GM19372 (cell line): Measurements from ENCODE around the gene CCDC51.

ENCODE experiments used
- ATAC-seq: cut with Tn5 transposase; IDR thresholded peaks from one replicate; pipeline ENCODE4 v1.9.1; 2021; ENCODE audit warnings: mild to moderate bottlenecking, low read depth, moderate library complexity; ENCODE audit not compliant: unreplicated experiment

The CCDC51 gene

DNA sequence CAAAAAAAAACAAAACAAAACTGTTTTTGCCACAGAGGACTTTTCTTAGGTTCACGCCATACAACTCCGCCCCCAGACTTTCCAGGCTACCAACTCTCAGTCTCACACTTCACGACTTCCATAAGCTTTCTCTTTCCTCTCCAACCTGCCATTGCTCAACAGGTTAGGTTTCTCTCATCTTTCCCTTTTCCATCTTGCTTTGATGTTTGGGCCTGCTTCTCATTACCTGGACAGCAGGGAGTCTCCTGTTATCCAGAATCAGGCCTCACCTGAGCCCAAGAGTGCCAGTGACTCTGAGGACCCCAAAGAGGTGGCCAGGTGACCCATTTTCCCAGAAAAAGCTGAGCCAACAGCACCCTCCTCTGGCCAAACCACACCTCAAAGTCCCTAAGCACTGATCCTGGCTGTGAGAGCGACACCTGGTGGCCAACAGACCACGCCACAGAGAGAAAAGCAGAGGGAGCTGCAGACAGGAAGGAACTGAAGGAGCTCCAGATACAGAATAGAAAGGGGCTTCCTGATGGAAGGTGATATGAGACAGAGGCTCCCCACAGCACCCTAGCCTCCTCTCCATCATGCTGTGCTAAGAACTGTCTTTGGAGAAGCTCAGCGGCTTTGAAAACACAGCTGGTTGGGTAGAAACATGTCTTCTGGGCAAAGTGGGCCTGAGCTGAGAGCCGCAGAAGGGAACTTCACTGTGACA lies 4.0 kb downstream of the CCDC51 start:
- no peak for ATAC-seq

DNA sequence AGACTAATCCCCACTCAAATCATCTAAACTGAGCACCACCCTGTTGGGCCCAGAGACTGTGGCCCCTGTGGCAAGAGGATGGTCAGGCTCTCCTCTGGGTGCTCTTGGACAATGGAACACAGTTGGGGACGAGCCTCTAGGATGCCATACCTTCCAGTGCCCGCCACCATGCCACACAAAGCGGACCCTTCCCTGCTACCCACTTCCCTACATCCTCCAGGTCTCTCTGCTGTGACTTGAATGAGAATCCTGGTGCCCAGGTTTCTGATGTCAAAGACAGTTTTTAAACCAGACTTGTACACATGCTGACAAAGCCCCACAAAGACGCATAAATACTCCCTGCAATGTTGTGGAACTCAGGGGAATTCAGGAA lies 4.7 kb downstream of the CCDC51 start:
- ATAC-seq, result no peak

DNA sequence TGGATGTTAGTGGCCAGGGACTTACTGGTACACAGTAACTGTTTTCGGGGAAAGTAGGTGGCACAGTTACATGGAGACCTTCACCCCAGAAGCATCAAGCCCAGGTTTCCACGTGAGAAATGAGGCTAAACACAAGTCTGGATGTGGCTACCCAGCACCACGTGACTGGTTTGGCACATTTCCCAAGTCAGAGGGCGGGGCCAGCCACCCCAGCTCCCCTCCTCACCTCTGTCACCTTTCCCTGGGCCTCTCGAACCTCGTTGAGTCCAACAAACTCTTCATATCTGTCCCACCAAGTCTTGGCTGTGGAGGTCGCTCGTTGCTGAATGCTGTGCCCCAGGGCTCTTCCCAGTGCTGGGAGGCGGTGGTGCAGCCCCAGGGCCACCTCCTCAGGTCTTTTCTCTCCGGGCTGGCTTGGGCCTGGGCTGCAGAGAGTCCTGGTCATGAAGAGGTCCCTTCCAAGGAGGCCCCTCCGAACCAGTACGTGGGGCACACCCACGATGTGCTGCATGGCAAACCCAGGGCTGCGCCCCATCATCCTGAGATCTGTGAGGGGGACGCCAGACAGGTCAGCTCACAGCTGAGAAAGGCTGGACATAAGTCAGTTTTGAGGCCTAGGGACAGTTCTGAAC lies 5.2 kb downstream of the CCDC51 start:
- no peak for ATAC-seq

DNA sequence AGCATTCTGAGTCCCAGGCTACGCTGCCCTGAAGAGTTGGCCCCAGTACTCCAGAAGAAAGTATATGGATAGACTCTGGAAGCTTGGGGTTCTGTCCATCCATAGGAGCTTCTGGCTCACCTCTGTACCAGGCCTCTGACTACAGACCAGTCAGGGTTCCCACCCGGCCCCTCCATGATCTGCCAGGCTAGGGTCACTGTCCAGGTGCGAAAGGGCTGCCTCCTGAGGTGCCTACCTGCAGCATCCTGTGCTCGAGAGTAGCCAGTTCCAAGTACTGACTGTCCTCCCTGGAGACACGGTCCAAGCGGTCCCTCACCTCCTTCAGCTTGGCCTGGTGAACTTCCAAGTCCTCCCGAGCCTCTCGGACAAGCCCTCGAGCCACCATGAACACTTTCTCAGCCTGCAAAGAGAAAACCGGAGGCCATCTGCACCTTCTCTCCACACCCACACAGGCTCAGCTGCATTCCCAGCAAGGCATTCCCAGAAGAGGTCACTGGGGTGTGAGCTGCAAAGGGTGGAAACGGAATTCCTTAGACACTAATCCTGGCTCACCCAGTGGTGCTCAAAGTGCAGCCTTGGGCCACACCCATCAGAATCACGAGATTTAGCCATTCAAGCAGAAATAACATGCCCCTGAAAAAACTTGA lies 6.3 kb downstream of the CCDC51 start:
- ATAC-seq, result no peak

DNA sequence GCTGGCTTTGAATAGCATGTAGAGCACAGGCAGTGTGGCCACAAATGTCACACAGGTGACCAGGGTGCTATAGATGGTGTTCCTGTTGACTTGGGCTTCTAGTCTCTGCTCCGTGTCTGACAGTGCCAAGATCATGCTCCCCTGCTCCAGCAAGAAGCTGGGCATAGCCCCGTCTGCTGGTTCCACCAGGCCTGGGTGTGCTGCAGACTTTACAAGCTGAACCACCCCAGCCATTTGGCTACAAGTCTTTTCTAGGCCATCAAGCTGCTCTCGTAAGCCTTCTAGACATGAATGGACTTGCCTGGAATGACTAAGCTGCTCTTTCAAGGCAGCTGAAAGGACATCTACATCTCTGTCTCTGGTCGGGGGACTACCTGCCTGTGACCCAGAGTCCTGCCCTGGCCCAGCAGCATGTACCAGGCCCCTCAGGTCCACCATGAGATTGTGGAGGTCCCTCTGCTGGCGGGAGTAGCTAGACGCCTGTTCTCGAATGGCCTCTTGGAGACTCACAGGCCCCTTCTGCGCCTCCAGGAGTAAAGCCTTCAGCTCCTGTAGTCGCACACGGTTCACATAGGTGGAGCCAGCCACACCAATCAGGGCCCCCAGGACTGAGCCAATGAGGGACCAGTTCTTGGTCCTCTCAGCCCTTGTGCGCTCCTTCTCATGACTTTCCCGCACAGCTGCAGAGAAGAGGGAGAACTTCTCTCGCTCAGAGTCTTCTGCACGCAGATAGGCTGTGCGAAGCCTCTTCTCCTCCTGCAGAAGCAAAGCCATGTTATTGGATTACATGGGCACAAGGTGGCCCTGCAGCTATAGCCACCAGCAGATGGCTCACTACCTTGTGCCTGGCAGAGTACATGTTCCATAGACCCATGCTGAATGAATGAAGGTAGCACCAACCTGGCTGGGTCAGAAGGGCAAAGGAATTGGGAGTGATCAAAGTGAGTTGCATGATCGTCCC lies 7.2 kb downstream of the CCDC51 start:
- no peak for ATAC-seq

DNA sequence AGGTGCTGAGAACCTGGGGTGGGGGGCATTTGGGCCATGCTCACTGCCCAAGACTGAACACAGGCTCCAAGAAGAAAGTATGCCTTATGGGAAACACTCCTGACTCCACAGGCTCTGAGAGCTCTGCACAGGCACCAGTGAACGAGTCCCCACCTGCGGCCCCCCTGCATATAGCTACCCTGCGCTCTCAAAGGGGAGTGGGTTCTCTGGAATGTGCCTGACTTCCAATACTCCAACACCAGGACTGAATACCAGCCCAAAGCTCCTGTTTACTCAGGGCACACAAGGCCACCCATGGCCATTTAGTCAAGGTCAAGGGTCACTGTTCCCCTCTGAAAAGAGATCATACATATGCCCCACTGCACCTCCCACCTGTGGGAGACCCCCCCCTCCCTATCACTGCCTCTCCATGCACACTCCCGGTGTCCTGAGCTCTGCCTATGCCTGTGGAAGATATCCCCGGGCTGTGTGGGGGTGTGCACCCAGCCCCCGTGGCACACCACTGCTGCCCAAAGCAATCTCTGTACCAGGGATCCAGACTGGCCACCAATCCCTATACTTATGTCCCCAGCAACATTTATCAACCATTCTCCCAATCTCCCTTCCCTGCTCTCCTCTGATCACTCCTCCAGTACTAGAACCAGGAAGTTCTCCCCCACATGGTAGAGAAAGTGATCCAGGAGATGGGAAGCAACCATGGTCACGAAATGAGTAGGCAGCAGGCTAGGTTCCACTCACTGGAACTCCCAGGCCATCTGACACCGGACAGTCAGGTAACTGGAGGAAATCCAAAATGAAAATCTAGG lies 8.5 kb downstream of the CCDC51 start:
- ATAC-seq, result no peak

DNA sequence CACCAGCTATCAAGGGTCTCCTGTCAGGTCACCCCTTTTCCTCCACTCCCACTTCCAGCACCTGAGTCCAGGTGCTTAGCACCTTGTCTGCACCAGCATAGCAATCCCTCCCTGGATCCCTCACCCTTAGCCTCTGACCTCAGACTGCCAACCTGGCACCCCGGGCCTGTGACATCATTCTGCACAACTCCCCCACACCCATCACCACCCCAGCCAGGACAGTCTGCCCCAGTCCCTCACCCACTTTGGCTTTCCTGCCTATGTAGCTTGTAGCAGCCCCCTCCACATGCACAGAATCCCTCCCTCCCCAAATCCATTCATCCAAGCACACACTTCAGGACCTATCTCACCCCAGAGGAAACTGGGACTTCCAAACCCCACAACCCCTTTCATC lies 9.2 kb downstream of the CCDC51 start:
- no peak for ATAC-seq

DNA sequence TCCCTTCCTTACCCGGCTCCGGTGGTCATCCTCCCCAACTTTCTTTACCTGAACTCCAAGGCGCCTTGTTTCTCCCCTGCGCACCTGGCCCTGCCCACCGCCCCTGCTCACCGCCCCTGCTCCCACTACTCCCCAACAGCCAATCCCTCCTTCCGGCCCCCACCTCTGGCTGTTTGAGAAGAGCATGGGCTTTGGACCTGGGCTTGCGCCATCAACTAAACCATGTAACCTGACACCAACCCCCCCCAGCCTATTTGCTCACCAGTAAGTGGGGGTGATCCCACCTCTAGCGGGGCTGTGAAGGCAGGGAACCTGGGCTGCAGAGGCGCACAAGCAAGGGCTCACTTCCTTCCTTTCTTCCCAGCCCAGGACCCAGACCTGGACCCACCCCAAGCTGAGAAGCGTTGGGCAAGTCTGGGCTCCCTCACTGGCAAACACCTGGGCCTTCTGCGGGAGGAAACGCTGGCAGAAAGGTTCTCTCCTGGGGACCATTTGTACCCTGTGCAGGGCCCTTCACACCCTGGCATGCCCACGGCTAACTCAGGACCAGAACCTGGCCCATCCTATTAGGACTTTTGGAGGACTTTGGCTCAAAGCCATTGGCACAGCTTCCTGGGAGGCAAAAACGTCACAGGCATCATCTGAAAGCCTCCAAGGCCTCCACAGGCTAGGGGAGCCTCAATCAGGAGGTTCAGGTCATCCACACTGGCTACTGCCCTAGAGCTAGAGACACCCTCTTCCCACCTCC lies 9.8 kb downstream of the CCDC51 start, which contains the start of gene PLXNB1:
PLXNB1 (minus strand) TSS at position 127 of the 748 bp plus-strand sequence. CDS start 5,475 bp downstream, outside the sequence.
- no peak for ATAC-seq

DNA sequence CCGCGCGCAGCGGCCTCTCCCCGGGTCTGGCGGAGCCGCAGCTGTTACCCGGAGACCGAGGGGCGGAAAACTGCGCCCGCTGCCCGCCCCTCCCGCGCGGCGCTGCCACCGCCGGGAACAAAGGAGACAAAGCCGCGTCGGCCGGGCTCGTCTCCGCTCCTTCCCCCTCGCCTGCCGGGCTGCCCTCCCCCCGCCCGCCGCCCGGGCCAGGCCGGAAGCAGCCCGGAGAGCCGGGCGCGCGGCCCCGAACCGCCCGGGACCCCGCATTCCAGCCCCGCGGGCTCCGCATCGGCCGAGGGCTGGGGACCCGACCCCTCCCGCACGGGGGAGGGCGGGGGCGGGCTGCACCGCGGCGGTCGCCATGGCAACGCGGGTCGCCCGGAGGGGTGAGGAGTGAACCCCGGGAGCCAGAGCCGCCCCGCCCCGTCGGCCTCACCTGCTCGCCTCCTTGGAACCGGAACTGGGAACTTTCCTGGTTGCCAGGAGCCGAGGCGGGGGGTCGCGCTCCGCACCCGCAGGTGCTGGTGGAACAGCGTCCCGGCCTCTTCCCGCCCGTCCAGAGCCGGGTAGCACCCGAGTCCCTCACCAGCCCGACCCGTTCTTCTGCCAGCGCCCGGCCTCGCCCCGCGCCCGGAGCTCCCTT lies 10.5 kb downstream of the CCDC51 start:
- peak; percentile 45 for ATAC-seq

DNA sequence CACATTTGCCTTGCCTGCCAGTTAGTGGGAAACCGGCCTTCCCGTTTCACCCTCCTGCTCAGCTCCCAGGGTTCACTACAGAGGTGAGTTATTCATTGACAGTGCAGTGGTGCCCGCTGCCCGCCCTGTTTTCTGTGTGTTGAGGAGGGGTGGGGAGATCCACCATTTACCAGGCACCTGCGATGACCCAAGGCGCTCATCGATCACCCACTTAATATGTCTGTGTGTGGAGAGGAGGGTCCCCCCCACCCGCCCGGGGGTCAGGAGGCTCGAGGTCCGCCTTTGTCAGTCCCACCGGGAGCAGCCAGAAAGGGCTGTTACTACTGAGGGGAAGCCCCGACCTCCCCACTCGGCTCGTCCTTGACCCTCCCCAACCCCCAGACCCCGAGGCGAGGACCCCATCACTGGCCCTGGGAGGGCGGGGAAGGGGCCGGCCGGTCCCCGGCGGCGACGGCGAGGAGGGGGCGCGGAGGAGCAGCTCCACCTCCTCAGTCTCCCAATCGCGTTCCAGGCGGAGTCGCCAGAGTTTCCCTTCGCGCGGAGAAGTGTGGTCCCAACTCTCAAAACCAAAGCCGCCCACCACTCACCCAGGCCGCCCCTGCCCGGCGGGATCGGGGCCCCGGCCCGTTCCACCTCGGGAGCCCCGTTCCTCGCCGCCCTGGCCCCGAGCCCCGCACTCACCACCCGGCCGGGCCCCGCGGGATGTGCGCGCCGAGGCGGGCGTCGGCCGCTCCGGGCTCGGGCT lies 11.2 kb downstream of the CCDC51 start:
- peak; percentile 24 for ATAC-seq

DNA sequence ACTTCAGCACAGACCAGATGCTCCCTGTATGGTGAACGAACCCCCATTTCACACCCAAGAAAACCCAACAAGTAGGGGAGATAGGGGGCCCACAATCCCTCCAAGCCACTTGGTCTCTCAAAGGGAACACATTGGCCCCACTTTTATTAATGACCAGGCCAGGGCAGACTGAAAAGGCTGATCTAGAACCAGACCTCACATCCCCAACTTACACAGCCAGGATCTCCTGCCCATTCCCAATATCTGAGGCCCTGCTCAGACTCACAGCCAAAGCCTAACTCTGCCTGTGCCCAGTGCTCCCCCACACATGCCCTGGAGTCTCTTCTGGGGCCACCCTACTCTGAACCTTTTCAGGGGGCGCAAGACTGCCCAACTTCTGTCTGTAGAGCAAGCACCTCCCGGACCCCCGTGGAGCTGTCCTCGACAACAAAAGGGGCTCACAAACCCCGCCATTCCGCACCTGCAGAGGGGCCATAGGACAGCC lies 11.8 kb downstream of the CCDC51 start:
- no peak for ATAC-seq

DNA sequence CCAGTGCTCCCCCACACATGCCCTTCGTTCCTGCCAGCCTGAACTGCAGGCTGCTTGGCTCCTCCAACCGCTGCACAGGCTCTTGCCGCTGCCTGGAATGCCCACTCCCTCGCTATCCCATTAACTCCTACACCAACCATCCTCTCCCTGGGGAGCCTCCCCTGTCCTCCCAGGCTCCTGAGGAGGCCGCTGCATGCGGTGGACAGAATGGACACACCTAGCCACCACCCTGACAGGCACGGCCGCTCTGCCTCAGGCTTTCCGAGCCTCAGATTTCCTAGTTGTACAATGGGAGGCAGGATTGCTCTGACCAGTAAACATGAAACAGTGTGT lies 12.3 kb downstream of the CCDC51 start:
- ATAC-seq, result no peak

DNA sequence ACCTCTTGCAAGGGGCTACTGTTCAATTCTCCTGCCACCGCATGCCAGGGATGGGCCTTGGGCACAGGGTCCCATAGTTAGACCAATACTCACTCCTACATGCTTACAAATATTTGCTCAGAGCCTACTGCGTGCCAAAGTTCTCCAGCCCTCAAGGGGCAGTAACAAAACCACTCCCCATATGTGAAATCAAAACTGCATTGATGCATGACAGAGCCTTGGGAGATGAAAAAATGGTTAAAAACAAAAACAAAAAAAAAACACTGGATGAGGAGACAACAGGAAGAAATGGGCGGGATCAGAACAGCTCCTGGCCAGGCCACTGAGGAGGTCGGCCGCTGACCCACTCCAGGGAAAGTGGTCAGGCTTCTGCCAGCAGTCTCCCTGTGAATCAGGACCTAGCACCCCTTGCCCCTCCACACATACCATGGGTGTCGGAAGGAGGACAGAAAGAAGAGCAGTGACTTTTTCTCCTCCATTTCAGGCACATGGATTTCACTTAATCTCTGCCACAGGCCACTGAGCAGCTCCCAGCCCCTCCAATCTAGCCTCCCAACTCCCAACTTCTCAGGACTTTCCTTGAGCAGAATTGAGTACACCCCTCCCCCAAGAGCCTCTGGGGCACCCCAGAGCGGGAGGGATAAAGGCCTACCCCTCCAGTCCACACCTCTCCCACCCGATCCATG lies 12.8 kb downstream of the CCDC51 start:
- ATAC-seq, result no peak

DNA sequence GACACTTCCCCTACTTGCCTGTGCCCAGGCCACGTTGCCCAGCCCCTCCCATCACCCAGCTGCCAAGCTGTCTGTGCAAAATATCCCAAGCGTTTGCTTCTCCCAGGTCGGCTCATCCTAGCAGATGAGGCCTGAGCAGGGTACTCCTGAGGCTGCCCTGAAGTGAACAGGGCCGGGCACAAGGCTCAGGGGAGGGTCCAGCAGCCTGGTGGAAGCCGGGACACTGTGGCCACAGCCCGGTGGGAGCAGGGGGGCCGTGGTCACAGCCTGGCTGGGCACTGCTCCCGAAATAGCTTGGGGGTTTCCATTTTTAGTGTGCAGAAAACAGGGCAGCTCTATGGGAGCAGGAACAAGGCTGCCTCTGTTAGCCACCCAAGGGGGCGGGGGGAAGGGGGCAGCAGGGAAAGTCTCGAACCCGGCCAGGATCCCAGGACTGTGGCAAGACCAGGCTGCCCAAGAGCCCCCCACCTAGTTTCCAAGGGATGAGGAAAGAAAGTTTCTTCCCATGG lies 13.5 kb downstream of the CCDC51 start:
- no peak for ATAC-seq

DNA sequence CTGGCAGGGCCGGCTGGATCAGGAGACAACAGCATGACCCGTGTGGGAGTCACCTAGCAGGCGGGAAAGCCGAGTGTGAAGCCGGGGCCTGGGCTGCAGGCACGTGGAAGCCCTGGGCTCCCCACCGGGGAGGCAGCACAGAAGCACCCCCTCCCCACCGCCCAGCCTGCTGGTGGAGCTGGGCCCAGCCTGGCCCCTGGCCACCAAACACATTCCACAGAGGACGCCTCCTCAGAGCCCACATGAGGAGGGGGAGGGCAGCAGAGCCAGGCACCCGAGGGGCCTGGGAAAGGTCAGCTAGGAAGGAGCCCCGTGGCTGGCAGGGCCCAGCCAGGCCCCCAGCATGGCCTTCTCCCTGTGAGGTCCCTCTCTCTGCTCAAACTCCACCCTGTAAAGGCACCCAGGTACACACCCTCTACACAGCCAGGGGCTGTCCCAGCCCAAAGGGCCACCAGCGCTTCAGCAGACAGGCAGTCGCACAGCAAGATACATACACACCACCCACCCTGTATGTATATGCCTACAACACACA lies 14.6 kb downstream of the CCDC51 start:
- no peak for ATAC-seq

DNA sequence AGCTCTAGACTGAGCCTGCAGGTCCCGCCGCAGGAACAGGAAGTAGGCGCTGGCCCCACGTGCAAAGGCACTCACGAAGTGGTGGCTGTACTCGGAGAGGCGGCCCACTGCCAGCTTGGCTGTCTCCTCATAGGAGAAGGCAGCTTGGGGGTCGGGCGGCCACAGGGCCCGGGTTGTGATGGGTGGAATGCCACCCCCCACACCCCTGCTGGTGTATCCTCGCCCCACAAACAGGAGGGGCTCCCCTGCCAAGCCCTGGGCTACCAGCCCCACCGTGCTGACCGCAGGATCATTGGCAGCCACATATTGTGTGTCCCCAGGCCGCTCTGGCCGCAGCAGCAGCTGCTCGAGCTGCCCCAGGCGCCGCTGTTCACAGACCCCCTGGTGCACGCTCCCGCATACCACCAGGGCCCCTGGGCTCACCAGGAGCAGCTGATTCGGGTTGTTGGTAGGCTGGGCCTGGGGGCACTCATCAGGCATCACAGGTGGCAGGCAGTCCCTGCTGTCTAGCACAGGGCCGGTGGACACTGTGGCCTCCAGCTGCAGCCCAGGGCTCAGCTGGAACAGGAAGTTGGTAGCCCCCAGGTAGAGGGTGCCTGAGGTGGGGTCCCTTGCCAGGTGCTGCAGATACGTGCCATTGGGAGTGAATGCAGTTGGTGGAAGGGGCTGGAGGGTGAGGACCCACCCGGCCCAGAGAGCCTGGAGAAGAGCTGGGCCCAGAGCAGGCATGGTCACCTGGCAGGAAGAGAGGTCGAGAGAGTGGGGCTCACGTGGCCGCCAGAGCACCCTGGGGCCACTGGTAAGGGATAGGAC lies 15.8 kb downstream of the CCDC51 start:
- ATAC-seq, result no peak
